Measurements from ENCODE around the gene LMF1.

GRCh38 chr16:827513-827912 lies 143.3 kb downstream of the LMF1 start:
- no peak for TF ChIP-seq EZH2 (IDR thresholded peaks at IDR 0.05; ENCODE audit: borderline replicate concordance, insufficient read depth, low read depth, low read length, poor library complexity, severe bottlenecking)
- TF ChIP-seq CTCF (IDR thresholded peaks at IDR 0.05) = no peak

All from B cell (primary cell).